Astrocyte of the cerebellum (primary cell): Measurements from ENCODE around the gene KMT2E.
"Not testable (repeated sequence)": the region's sequence is repeated elsewhere in the genome, so short reads cannot be mapped to it uniquely, and the experiment has no call there.

ENCODE experiments used
- DNase-seq: peaks from one replicate; pipeline ENCODE4 v3.0.0-alpha.2; 2011; ENCODE audit warnings: low read depth
- H3K4me3 ChIP-seq: 2 replicates; pipeline ENCODE4 v1.5.1; 2011; ENCODE audit warnings: mild to moderate bottlenecking, low read depth, low read length, moderate library complexity
- CTCF ChIP-seq: IDR thresholded peaks from 2 replicates; pipeline ENCODE4 v1.5.1; 2012; ENCODE audit warnings: low read length, low read depth, moderate library complexity, mild to moderate bottlenecking; ENCODE audit errors: missing control alignments
- in situ Hi-C: cut with HindIII; loops from 2 replicates; pipeline ENCODE4 v1.10.0; 2017; ENCODE audit warnings: low sequenced_read_pairs

KMT2E gene

DNA sequence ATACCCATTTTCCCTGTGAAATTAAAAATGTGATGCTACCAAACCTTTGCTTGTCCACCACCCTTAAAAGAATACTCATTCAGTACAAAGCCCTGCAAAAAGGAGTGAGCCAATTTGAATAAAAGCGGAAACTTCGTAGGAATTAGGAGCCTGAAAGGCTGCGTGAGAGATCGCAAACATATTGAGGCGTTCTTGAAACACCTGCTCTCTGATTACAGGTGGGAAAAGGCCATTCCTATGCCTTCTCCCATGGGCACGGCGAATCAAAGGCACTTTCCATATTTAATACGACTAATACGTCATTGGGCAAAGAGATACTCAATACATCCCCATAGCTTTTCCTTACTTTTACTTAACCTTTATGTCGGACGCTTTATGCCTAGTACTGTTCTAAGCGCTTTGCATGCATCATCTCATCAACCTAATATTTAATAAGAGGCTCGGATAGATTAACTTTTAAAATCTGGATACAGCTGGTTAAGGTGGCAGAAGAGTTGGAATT, 30.9 kb upstream of the KMT2E start:
- in situ Hi-C loops = loop anchor here (5.0 kb wide), 1 partner anchor 36 kb away; no protein-coding TSS in a partner anchor
- no peak for TF ChIP-seq CTCF
- no peak for DNase-seq
- H3K4me3 ChIP-seq = peak overlapping the region; percentile 50

DNA sequence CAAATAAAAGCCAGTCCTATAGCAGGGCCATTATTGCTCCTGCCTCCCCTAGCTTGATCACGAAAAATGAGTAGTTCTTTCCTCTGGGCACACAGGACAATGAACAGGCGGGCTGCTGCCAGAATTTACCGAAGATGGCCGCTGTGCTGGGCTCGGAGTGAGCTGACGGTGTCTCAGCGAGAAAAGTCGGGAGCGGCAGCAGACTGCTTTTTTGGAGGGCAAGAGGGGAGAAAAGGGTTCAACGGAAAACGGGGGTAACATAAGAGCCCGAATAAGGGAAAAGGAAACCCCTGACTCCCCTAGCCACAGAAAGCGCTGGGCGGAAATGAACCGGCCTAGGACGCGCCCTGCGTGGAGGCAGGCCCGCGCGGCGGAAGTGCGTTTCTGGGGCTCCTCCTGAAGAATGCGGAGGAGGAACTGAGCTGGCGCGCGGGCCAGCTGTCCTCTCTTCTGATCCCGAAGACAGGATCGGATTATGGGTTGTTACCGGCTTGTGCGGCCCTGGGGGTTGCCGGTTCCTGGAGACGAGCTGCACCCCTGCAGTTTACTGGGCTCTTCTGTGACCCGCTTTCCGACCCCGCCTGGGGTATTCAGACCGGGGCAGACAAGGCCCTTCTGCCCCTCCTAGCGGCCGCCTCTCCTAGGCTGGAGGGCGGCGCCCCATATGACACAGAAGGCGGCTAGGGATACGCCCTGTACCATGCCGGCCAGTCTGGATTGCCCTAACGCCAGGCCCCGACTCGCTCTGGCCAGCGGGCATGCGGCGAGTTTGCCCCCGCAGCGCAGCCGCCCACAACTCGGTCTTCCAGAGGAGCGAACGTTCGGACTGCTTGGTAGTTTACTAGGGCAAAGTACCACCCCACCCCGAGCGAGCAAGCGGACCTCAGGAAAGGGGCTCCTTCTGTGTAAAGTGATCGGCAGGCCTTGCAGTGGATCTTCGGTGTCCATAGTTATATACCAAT, 30.1 kb upstream of the KMT2E start:
- no peak for DNase-seq
- peak; percentile 48 for TF ChIP-seq CTCF
- in situ Hi-C loops = loop anchor here (5.0 kb wide), 1 partner anchor 37 kb away; no protein-coding TSS in a partner anchor
- H3K4me3 ChIP-seq = peak overlapping the region; percentile 50

DNA sequence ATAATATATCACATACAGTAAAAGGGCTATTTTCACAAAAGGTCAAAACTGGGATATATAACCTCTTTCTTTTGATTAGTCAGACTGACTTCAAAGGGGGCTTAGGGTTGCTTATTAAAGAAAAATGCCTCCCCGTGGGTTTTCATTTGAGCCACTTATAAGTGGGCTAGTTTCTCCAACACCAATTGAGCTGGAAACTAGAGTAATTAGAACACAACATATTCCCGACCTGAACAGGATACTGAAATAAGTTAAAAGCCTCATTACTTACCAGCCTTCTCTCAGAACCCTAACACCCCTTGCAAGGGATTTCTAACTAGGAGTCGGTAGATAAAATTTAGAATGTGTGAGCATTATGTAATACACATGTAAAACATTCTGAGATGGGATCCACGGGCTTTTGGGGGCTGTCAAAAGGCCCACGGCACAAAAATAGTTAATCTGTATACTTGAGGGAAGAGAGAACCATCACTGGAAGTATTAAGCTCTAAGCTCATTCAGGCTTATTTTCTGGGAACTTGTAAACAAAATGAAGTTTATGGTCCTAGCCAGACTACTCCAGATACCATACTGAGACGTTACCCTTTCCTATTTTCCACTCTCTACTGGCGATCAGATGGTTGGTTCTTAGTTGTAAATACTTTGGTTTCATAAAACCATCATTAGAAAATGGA, 29.3 kb upstream of the KMT2E start:
- no peak for DNase-seq
- peak overlapping the region; percentile 50 for H3K4me3 ChIP-seq
- in situ Hi-C loops = loop anchor here (5.0 kb wide), 1 partner anchor 37 kb away; no protein-coding TSS in a partner anchor
- no peak for TF ChIP-seq CTCF

- no peak overlapping the region for H3K4me3 ChIP-seq
- no peak for TF ChIP-seq CTCF
- in situ Hi-C loops = no loop called here
- no peak for DNase-seq
Measured at GRCh38 chr7:104985259-104985617, 28.8 kb upstream of the KMT2E start.

DNA sequence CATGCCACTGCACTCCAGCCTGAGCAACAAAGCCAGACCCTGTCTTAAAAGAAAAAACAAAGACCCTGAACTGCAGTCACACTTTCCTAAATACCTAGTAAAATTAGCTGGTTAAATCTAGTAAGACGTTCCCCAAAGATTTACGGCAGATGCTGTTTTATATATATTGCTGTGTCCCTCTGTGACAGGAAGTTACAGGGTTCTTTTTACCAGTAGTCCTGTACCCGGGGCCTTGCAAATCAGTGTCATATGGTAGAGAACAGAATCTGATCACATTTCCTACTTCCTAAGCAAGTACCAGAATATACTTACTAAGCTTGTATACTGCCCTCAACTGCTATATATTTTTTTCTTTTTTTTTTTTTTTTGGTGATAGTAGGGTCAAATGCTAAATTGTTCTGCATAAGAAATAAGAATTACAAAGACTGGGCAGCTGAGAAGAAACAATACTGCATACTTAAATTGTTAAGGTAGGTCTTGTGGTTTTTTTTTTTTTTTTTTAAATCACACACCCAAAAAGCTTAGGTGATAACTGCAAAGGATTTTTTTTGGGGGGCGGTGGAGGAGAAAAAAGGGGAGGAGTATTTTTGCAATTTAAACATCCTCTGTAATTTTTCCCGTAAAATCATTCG, 27.3 kb upstream of the KMT2E start:
- H3K4me3 ChIP-seq = no peak overlapping the region
- in situ Hi-C loops = no loop called here
- no peak for DNase-seq
- TF ChIP-seq CTCF = no peak

DNA sequence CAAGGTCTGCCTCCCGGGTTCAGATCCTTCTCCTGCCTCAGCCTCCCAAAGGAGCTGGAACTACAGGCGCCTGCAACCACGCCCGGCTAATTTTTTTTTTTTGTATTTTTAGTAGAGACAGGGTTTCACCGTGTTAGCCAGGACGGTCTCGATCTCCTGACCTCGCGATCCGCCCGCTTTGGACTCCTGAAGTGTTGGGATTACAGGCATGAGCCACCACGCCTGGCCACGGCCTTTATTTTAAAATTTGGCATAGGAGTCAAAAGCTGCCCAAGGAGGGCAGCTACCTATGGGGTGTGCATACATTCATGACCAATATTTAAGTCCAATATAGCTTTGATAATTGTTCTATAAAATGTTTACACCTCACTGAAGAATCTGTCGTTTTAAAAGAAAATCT, 26.6 kb upstream of the KMT2E start:
- H3K4me3 ChIP-seq, DNase-seq, in situ Hi-C loops: not testable (repeated sequence)
